ENCODE results near the gene GARS1. TPM values are rescaled to one million over a fixed set of nuclear protein-coding genes. Genes with fewer than 3 reads are reported as not detected.

Gene GARS1
- total and polyA plus RNA-seq, 5 experiments from 2014 or later, result 64.4 to 130 (median 102) TPM

- DNase-seq (peak in 1 of 10 donors; percentile 28), ATAC-seq (no peak)
- Mint-ChIP-seq H3K27me3 (peaks cover 0 to 5% (median 2%) of the 10 kb centered on the region in 5 donors), H3K36me3 (no peaks in the 10 kb centered on the region), H3K4me3 (no peak overlapping the region), H3K9me3 (no peaks in the 10 kb centered on the region), H3K4me1 (no peaks in the 10 kb centered on the region), H3K27ac (no peak overlapping the region)
- POLR2A ChIA-PET, result no interaction called here
Observed at GRCh38 chr7:30665449-30665848, 70.8 kb downstream of the GARS1 start.

- no peak for ATAC-seq
- Mint-ChIP-seq H3K9me3 (peaks cover 0 to 14% (median 0%) of the 10 kb centered on the region in 9 donors), H3K4me1 (no peaks in the 10 kb centered on the region), H3K36me3 (no peaks in the 10 kb centered on the region), H3K4me3 (no peak overlapping the region), H3K27ac (no peak overlapping the region), H3K27me3 (peaks cover 0 to 9% (median 9%) of the 10 kb centered on the region in 5 donors)
- POLR2A ChIA-PET, result no interaction called here
- DNase-seq, result peak in 1 of 10 donors; percentile 53
Observed at GRCh38 chr7:30667172-30667571, 72.5 kb downstream of the GARS1 start.

- Mint-ChIP-seq H3K27ac (no peak overlapping the region), H3K36me3 (peaks cover 0 to 3% (median 0%) of the 10 kb centered on the region in 3 donors), H3K4me1 (no peaks in the 10 kb centered on the region), H3K27me3 (peaks cover 0 to 9% (median 8%) of the 10 kb centered on the region in 5 donors), H3K9me3 (peaks cover 0 to 14% (median 0%) of the 10 kb centered on the region in 9 donors), H3K4me3 (no peak overlapping the region)
- DNase-seq, result peak in 1 of 10 donors; percentile 53
- POLR2A ChIA-PET, result no interaction called here
- ATAC-seq, result no peak
Observed at GRCh38 chr7:30668102-30668501, 73.4 kb downstream of the GARS1 start.

- Mint-ChIP-seq H3K27me3 (peaks cover 7 to 28% (median 26%) of the 10 kb centered on the region in 5 donors), H3K9me3 (peaks cover 0 to 14% (median 0%) of the 10 kb centered on the region in 9 donors), H3K36me3 (peaks cover 0 to 3% (median 0%) of the 10 kb centered on the region in 3 donors), H3K27ac (no peak overlapping the region), H3K4me3 (no peak overlapping the region), H3K4me1 (no peaks in the 10 kb centered on the region)
- POLR2A ChIA-PET, result no interaction called here
- peak in 2 of 10 donors; percentile 19 to 49 for DNase-seq
- no peak for ATAC-seq
Observed at GRCh38 chr7:30671793-30672465, 77.3 kb downstream of the GARS1 start.

GRCh38 chr7:30674420-30674819 is 79.7 kb downstream of the GARS1 start:
- POLR2A ChIA-PET, result no interaction called here
- DNase-seq (peak in 1 of 10 donors; percentile 38), ATAC-seq (no peak)
- H3K27me3 Mint-ChIP-seq, result peaks cover 17 to 46% (median 41%) of the 10 kb centered on the region in 5 donors
- H3K27ac Mint-ChIP-seq, result no peak overlapping the region
- H3K4me3 Mint-ChIP-seq, result no peak overlapping the region
- peaks cover 0 to 3% (median 0%) of the 10 kb centered on the region in 3 donors for H3K36me3 Mint-ChIP-seq
- peaks cover 0 to 7% (median 0%) of the 10 kb centered on the region in 4 donors for H3K4me1 Mint-ChIP-seq
- H3K9me3 Mint-ChIP-seq, result peaks cover 0 to 14% (median 0%) of the 10 kb centered on the region in 9 donors

GRCh38 chr7:30674876-30675275 is 80.2 kb downstream of the GARS1 start:
- H3K4me3 Mint-ChIP-seq, result no peak overlapping the region
- DNase-seq, result no peak
- H3K27ac Mint-ChIP-seq, result no peak overlapping the region
- POLR2A ChIA-PET, result no interaction called here
- peaks cover 0 to 3% (median 0%) of the 10 kb centered on the region in 3 donors for H3K36me3 Mint-ChIP-seq
- peaks cover 0 to 7% (median 0%) of the 10 kb centered on the region in 4 donors for H3K4me1 Mint-ChIP-seq
- H3K27me3 Mint-ChIP-seq, result peaks cover 18 to 50% (median 44%) of the 10 kb centered on the region in 5 donors
- ATAC-seq, result no peak
- peaks cover 0 to 14% (median 0%) of the 10 kb centered on the region in 9 donors for H3K9me3 Mint-ChIP-seq

GRCh38 chr7:30678805-30679204 is 84.1 kb downstream of the GARS1 start:
- Mint-ChIP-seq H3K27me3 (peaks cover 31 to 75% (median 56%) of the 10 kb centered on the region in 5 donors), H3K4me3 (no peak overlapping the region), H3K4me1 (peaks cover 8 to 24% (median 13%) of the 10 kb centered on the region in 4 donors), H3K27ac (no peak overlapping the region), H3K36me3 (no peaks in the 10 kb centered on the region), H3K9me3 (no peaks in the 10 kb centered on the region)
- DNase-seq (peak in 1 of 10 donors; percentile 45), ATAC-seq (no peak)
- POLR2A ChIA-PET, result no interaction called here

- H3K36me3 Mint-ChIP-seq, result no peaks in the 10 kb centered on the region
Observed at GRCh38 chr7:30679664-30680063, 85.0 kb downstream of the GARS1 start.

GRCh38 chr7:30681331-30681797 is 86.7 kb downstream of the GARS1 start:
- POLR2A ChIA-PET, result interaction anchor here (1.8 to 2.5 kb wide), 2 partner anchors 46 to 53 kb away, joined by 4 to 10 read pairs; no protein-coding TSS in a partner anchor
- no peaks in the 10 kb centered on the region for H3K9me3 Mint-ChIP-seq

More at GRCh38 chr7:30679664-30680063, 85.0 kb downstream of the GARS1 start:
- H3K27ac Mint-ChIP-seq, result no peak overlapping the region
- H3K4me1 Mint-ChIP-seq, result peaks cover 8 to 24% (median 13%) of the 10 kb centered on the region in 4 donors
- DNase-seq (no peak), ATAC-seq (no peak)
- H3K27me3 Mint-ChIP-seq, result peaks cover 36 to 82% (median 58%) of the 10 kb centered on the region in 5 donors
- no peak overlapping the region for H3K4me3 Mint-ChIP-seq
- no peaks in the 10 kb centered on the region for H3K9me3 Mint-ChIP-seq
- POLR2A ChIA-PET, result interaction anchor here (1.1 kb wide), 1 partner anchor 11 kb away, joined by 3 read pairs; no protein-coding TSS in a partner anchor

GRCh38 chr7:30681815-30682211 is 87.1 kb downstream of the GARS1 start:
- H3K27ac Mint-ChIP-seq, result no peak overlapping the region
- peak overlapping the region; percentile 75 to 90 (median 82) for H3K4me3 Mint-ChIP-seq
- peaks cover 37 to 83% (median 60%) of the 10 kb centered on the region in 5 donors for H3K27me3 Mint-ChIP-seq
- POLR2A ChIA-PET, result interaction anchor here (1.0 to 2.5 kb wide), 3 partner anchors 45 to 88 kb away, joined by 3 to 10 read pairs (median 4); partner anchors contain the start of gene GARS1
- no peaks in the 10 kb centered on the region for H3K9me3 Mint-ChIP-seq
- peaks cover 8 to 24% (median 13%) of the 10 kb centered on the region in 4 donors for H3K4me1 Mint-ChIP-seq
- ATAC-seq, result peak; percentile 34 to 45
- H3K36me3 Mint-ChIP-seq, result no peaks in the 10 kb centered on the region
- DNase-seq, result peak in 2 of 10 donors; percentile 14 to 15

More at GRCh38 chr7:30681331-30681797, 86.7 kb downstream of the GARS1 start:
- Mint-ChIP-seq H3K36me3 (no peaks in the 10 kb centered on the region), H3K4me3 (peak overlapping the region; percentile 75 to 90 (median 82)), H3K27ac (peak overlapping the region in 2 of 10 donors; percentile 57 to 62), H3K27me3 (peaks cover 38 to 87% (median 62%) of the 10 kb centered on the region in 5 donors), H3K4me1 (peaks cover 8 to 24% (median 13%) of the 10 kb centered on the region in 4 donors)
- no peak for DNase-seq
- no peak for ATAC-seq

GRCh38 chr7:30682212-30683083 is 87.8 kb downstream of the GARS1 start, which contains the start of gene CRHR2:
Gene CRHR2 (minus strand): TSS chr7:30682456. CDS start chr7:30682280, 176 bp downstream.
- peaks cover 34 to 77% (median 56%) of the 10 kb centered on the region in 5 donors for H3K27me3 Mint-ChIP-seq
- POLR2A ChIA-PET, result interaction anchor here (0.6 to 2.5 kb wide), 5 partner anchors 45 to 734 kb away, joined by 3 to 10 read pairs (median 4); partner anchors contain the start of gene GARS1
- peak within 1 kb of the TSS in 6 of 10 donors; percentile 36 to 77 (median 54) for H3K27ac Mint-ChIP-seq
- H3K9me3 Mint-ChIP-seq, result no peaks in the 10 kb centered on the region
- H3K36me3 Mint-ChIP-seq, result no peaks in the 10 kb centered on the region
- DNase-seq, result peak in 9 of 10 donors; percentile 11 to 58 (median 44)
- peaks cover 8 to 30% (median 13%) of the 10 kb centered on the region in 4 donors for H3K4me1 Mint-ChIP-seq
- peak within 1 kb of the TSS; percentile 77 to 90 (median 82) for H3K4me3 Mint-ChIP-seq
- ATAC-seq, result peak; percentile 90 to 92

GRCh38 chr7:30683306-30683705 is 88.6 kb downstream of the GARS1 start:
- DNase-seq (no peak), ATAC-seq (no peak)
- H3K36me3 Mint-ChIP-seq, result no peaks in the 10 kb centered on the region
- no peaks in the 10 kb centered on the region for H3K9me3 Mint-ChIP-seq
- peaks cover 8 to 36% (median 13%) of the 10 kb centered on the region in 4 donors for H3K4me1 Mint-ChIP-seq
- peak overlapping the region; percentile 19 to 82 (median 74) for H3K4me3 Mint-ChIP-seq
- peaks cover 34 to 73% (median 56%) of the 10 kb centered on the region in 5 donors for H3K27me3 Mint-ChIP-seq
- POLR2A ChIA-PET, result interaction anchor here (0.6 to 2.5 kb wide), 4 partner anchors 44 to 57 kb away, joined by 3 to 10 read pairs (median 6); no protein-coding TSS in a partner anchor
- peak overlapping the region in 1 of 10 donors; percentile 56 for H3K27ac Mint-ChIP-seq

Data from naive thymus-derived CD8-positive, alpha-beta T cell (primary cell).